ENCODE data around the gene GSDMA.
A peak's percentile ranks its signal among the peaks of the same experiment; 100 is the strongest.
"Not testable (repeated sequence)": the region's sequence is repeated elsewhere in the genome, so short reads cannot be mapped to it uniquely, and the experiment has no call there.

Gene GSDMA

DNA sequence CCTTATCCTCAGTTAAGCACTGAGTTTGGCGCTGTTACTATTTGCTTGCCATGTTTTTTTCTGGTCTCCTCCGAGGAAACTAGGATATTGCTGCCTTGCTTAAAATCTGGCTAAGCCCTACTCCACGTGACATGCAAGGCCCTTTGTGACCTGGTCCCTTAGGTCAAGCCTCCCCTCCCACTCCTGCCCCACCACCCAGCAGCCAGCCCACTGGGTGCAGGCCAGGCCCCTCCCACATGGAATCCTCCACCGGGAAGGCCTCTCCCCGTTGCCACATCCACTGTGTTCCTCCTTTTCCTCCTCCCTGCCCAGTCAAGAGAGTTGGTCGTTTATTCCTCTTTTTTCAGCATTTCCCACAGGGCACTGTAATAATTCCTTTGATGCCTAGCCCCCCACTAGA lies 34.0 kb downstream of the GSDMA start:
- no peak for DNase-seq (ENCODE audit: low spot score)

DNA sequence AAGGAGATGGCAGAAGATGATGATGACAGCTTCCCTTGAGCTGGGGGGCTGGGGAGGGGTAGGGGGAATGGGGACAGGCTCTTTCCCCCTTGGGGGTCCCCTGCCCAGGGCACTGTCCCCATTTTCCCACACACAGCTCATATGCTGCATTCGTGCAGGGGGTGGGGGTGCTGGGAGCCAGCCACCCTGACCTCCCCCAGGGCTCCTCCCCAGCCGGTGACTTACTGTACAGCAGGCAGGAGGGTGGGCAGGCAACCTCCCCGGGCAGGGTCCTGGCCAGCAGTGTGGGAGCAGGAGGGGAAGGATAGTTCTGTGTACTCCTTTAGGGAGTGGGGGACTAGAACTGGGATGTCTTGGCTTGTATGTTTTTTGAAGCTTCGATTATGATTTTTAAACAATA lies 34.7 kb downstream of the GSDMA start:
- no peak for DNase-seq (ENCODE audit: low spot score)

DNA sequence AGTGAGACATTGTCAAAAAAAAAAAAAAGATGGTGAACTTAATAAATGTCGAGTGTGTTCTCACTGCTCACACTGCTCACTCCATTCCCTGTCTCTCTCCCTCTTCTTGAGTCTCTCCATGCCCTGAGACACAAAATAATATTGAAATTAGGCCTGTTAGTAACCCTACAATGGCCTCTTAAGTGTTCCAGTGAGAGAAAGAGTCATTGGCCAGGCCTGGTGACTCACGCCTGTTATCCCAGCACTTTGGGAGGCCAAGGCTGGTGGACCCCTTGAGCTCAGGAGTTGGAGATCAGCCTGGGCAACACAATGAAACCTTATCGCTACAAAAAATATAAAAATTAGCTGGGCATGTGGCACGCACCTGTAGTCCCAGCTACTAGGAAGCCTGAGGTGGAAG lies 36.3 kb downstream of the GSDMA start:
- no peak for DNase-seq (ENCODE audit: low spot score)

DNA sequence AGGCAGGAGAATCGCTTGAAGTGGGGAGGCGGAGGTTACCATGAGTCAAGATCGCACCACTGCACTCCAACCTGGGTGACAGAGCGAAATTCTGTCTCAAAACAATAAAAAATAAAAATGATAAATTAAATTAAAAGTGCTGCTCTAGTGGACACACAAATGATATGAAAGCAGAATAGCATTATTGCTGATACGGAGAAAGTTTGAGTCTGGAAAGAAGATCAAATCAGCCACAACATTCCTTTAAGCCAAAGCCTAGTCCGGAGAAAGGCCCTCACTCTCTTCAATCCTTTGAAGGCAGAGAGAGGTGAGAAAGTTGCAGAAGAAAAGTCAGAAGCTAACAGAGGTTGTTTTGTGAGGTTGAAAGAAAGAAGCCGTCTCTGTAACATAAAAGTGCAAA lies 37.4 kb downstream of the GSDMA start:
- no peak for DNase-seq (ENCODE audit: low spot score)

DNA sequence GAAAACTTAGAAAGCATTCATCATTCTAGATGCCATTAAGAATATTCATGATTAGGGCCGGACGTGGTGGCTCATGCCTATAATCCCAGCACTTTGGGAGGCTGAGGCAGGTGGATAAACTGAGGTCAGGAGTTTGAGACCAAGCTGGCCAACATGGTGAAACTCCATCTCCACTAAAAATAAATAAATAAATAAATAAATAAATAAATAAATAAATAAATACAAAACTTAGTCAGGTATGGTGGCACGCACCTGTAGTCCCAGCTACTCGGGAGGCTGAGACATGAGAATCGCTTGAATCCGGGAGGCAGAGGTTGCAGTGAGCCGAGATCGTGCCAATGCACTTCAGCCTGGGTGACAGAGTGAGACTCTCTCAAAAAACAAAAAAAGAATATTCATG lies 38.5 kb downstream of the GSDMA start:
- not testable (repeated sequence) for DNase-seq (ENCODE audit: low spot score)

DNA sequence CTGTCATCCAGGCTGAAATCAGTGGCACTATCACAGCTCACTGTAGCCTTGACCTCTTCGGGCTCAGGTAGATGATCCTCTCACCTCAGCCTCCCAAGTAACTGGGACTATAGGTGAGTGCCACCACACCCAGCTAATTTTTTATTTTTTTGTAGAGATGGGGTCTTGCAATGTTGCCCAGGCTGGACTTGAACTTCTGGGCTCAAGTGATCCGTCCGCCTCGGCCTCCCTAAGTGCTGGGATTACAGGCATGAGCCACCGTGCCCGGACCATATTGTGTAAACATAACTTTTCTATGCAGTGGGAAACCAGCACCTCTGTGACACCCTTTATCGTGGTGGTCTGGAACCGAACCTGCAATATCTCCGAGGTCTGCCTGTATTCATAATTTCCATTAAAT lies 41.3 kb downstream of the GSDMA start:
- no peak for DNase-seq (ENCODE audit: low spot score)

DNA sequence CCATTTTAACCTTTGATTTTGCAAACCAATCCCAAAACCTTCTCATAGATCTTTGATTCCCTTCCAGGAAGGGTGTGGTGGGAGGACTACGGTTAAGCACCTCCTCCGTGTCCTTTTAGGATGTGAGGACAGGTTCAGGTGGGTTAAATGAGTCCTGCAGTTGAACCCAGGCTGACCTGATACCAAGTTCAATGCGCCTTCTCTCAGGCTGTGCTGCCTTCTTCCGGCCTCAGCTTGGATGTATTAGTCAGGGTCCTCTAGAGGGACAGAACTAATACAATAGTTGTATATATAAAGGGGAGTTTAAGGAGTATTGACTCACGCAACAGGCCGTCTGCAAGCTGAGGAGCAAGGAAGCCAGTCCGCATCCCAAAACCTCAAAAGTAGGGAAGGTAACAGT lies 41.9 kb downstream of the GSDMA start:
- no peak for DNase-seq (ENCODE audit: low spot score)

DNA sequence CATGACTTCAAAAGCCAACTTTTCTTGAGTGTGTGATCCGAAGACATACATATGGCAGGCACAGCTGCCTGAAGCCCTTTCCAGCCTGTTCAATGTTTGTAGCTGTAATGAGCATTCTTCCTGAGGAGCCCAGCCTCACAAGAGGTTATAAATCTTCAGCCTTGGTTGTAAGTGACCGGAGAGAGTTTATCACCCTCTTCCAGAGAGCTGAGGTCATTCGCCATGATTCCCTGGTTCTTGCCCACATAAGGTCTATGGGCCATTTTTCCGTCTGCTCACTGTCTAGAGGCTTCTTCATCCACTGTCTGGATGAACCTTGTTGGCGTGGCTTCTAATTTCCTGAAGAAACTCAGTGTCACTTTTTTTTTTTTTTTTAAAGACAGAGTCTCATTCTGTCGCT lies 42.7 kb downstream of the GSDMA start:
- DNase-seq (ENCODE audit: low spot score): no peak

DNA sequence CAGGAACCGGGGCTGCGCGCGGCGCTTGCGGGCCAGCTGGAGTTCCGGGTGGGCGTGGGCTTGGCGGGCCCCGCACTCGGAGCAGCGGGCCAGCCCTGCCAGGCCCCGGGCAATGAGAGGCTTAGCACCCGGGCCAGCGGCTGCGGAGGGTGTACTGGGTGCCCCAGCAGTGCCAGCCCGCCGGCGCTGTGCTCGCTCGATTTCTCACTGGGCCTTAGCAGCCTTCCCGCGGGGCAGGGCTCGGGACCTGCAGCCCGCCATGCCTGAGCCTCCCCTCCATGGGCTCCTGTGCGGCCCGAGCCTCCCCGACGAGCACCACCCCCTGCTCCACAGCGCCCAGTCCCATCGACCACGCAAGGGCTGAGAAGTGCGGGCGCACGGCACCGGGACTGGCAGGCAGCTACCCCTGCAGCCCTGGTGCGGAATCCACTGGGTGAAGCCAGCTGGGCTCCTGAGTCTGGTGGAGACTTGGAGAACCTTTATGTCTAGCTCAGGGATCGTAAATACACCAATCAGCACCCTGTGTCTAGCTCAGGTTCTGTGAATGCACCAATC lies 48.2 kb downstream of the GSDMA start:
- not testable (repeated sequence) for DNase-seq (ENCODE audit: low spot score)

DNA sequence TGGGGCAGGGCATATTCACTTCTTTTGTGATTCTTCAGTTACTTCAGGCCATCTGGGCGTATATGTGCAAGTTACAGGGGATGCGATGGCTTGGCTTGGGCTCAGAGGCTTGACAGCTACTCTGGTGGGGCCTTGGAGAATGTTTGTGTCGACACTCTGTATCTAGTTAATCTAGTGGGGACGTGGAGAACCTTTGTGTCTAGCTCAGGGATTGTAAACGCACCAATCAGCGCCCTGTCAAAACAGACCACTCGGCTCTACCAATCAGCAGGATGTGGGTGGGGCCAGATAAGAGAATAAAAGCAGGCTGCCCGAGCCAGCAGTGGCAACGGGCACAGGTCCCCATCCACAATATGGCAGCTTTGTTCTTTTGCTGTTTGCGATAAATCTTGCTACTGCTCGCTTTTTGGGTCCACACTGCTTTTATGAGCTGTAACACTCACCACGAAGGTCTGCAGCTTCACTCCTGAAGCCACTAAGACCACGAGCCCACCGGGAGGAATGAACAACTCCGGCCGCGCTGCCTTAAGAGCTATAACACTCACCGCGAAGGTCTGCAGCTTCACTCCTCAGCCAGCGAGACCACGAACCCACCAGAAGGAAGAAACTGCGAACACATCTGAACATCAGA lies 49.3 kb downstream of the GSDMA start:
- DNase-seq (ENCODE audit: low spot score): not testable (repeated sequence)

DNA sequence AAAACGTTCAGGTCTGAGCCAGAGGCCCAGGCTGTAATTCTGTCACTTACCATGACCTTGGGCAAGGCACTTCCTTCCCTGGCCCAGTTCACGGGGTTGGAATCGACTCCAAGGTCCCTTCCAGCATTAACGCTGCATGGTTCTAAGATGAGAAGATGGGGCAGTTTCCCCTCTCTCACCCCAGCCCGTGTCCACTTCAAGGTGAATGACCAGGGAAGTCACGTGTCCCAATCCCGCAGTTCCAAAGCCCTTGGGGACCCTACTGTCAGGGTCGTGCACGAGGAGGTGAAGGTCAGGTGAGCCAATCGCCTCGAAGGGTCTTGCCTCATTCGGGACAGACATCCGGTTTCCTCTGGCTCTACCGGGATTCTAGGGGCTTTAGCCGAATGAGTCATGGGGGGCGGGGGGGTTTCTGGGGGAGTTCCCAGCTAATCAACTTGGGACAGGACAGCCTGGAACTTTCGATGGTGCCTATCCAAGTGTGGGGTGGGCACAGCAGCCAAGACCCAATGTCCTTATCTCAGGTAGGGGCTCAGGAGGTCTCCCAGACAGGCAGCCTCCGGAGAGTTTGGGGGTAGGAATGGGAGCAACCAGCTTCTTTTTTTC lies 51.7 kb downstream of the GSDMA start:
- DNase-seq (ENCODE audit: low spot score): peak; percentile 70

DNA sequence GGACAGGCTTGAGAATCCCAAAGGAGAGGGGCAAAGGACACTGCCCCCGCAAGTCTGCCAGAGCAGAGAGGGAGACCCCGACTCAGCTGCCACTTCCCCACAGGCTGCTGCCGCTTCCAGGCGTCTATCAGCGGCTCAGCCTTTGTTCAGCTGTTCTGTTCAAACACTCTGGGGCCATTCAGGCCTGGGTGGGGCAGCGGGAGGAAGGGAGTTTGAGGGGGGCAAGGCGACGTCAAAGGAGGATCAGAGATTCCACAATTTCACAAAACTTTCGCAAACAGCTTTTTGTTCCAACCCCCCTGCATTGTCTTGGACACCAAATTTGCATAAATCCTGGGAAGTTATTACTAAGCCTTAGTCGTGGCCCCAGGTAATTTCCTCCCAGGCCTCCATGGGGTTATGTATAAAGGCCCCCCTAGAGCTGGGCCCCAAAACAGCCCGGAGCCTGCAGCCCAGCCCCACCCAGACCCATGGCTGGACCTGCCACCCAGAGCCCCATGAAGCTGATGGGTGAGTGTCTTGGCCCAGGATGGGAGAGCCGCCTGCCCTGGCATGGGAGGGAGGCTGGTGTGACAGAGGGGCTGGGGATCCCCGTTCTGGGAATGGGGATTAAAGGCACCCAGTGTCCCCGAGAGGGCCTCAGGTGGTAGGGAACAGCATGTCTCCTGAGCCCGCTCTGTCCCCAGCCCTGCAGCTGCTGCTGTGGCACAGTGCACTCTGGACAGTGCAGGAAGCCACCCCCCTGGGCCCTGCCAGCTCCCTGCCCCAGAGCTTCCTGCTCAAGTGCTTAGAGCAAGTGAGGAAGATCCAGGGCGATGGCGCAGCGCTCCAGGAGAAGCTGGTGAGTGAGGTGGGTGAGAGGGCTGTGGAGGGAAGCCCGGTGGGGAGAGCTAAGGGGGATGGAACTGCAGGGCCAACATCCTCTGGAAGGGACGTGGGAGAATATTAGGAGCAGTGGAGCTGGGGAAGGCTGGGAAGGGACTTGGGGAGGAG lies 52.5 kb downstream of the GSDMA start, which contains the start of gene CSF3:
Gene CSF3 (plus strand): TSS at position 436 of the 993 bp plus-strand sequence. CDS start 35 bp downstream, at position 471.
- DNase-seq (ENCODE audit: low spot score): no peak

DNA sequence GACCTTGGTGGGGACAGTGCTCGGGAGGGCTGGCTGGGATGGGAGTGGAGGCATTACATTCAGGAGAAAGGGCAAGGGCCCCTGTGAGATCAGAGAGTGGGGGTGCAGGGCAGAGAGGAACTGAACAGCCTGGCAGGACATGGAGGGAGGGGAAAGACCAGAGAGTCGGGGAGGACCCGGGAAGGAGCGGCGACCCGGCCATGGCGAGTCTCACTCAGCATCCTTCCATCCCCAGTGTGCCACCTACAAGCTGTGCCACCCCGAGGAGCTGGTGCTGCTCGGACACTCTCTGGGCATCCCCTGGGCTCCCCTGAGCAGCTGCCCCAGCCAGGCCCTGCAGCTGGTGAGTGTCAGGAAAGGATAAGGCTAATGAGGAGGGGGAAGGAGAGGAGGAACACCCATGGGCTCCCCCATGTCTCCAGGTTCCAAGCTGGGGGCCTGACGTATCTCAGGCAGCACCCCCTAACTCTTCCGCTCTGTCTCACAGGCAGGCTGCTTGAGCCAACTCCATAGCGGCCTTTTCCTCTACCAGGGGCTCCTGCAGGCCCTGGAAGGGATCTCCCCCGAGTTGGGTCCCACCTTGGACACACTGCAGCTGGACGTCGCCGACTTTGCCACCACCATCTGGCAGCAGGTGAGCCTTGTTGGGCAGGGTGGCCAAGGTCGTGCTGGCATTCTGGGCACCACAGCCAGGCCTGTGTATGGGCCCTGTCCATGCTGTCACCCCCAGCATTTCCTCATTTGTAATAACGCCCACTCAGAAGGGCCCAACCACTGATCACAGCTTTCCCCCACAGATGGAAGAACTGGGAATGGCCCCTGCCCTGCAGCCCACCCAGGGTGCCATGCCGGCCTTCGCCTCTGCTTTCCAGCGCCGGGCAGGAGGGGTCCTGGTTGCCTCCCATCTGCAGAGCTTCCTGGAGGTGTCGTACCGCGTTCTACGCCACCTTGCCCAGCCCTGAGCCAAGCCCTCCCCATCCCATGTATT lies 53.5 kb downstream of the GSDMA start:
- no peak for DNase-seq (ENCODE audit: low spot score)

DNA sequence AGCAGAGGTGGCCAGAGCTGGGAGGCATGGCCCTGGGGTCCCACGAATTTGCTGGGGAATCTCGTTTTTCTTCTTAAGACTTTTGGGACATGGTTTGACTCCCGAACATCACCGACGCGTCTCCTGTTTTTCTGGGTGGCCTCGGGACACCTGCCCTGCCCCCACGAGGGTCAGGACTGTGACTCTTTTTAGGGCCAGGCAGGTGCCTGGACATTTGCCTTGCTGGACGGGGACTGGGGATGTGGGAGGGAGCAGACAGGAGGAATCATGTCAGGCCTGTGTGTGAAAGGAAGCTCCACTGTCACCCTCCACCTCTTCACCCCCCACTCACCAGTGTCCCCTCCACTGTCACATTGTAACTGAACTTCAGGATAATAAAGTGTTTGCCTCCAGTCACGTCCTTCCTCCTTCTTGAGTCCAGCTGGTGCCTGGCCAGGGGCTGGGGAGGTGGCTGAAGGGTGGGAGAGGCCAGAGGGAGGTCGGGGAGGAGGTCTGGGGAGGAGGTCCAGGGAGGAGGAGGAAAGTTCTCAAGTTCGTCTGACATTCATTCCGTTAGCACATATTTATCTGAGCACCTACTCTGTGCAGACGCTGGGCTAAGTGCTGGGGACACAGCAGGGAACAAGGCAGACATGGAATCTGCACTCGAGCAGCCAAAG lies 54.7 kb downstream of the GSDMA start:
- no peak for DNase-seq (ENCODE audit: low spot score)

DNA sequence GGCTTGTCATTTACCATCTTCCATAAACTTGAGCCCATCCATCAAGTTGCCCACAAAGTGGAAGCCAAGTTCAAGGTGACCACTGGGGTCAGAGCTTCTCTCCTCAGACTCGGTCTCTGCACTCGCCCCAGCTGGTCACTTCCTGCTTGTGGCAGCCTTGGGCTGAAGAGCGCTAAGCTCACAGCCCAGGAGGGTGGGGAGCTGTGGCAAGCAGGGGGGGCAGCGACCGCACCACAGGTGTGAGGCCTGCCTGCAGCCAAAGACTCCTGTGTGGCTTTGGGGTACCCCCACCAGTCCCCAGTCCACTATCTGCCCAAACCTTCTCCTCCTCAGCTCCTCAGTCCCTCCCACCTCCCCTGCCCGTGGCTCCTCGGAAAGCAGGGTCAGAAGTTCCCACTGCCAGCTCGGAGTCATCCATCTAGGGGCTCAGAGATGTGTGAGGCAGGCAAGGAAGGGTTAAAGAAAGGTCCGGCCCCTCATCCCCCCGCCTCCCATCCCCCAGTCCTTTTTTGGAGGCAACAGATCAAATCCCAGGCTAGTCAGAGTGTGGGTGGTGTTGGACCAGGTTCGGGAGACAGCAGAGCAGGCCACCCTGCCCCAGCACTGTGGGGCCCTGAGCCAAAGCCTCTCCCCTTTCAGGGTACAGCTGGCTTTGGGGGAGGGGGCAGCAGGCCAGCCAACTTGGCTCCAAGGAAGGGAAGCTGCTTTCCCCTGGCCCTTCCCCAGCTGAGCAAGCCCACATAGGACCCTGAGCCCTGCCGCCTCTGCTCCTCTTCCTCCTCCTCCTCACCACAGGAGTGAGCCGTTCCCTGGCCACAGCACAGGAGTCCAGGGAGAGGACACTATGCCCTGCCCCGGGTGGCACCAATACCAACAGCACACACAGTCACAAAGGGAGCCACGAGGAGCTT lies 55.7 kb downstream of the GSDMA start:
- no peak for DNase-seq (ENCODE audit: low spot score)

DNA sequence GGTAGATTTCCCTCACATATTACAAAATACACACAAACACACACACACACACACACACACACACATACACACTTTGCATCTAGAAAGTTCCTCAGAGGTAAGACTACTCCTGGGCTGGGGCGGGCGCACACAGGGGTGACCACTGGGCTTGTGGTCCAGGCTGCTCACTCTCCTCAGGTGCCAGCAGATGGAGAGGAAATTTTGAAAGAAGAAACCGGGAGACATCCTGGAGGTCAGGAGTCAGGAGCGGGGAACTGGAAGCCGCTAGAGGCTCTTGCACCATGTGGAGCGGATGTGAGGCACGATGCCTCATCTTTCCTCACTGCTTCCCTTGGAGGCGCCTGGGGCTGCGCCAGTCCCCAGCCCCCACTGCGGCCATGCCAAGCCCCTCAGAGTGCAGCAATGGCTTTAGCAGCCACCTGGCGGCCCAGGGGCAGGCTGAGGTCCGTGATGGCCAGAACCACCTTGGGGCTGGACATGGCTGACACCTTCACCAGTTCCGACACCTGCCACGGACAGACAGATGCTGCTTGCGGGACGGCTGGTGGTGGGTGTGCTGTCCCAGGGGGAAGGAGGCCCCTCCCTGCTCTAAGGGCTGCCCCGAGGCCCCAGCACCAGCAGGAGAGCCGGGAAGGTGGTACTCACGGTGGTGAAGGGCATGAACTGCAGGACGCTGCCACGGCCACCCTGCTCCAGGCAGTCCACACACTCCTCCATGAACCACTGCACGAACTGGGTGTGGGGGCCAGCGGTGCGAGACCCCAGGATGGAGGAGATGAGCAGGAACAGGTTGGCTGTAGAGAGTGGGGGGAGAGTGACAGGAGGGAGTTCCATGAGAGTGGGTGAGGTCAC lies 56.6 kb downstream of the GSDMA start:
- DNase-seq (ENCODE audit: low spot score): peak; percentile 83

DNA sequence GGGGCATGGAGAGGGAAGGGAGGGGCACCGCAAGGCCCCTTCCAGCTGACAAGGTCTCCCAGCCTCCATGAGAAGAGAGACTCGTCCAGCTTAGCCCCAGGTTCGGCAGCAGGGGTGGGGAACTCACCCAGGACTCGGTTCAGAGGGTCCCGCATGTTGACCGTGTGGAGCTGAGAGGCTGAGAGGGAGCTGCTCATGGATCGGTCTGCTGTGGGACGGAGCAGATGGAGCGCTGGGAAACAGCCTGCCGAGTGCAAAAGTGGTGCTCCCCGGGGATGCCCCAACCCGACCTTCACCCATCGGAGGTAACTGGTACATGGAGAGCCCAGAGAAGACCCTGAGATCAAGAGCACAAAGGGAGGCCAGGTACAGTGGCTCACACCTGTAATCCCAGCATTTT lies 57.3 kb downstream of the GSDMA start:
- no peak for DNase-seq (ENCODE audit: low spot score)

DNA sequence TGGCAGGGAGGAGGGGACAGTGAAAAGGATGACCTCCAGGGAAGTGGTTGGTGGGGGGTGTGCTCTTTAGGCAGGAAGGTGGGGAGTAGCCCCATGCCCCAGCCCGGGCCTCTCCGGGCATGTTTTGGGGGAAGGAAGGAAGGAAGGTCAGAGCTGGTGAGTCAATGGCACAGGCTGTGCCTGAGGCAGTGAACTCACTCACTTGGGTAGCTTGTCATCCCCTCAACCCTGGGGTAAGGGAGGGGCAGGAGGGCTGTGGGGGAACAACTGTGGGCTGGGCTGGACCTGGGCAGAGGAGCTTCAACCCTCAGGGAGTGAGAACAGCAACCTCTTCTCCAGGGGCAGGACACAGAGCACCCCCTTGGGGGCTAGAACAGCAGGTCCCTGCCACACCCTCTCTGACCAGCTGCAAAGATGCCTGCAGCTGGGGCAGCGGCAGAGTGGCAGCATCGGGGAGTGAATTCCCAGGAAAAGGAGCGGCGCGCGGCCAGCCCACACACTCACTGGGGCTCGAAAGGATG lies 58.7 kb downstream of the GSDMA start:
- DNase-seq (ENCODE audit: low spot score): peak; percentile 81

All from kidney capillary endothelial cell (primary cell).